ENCODE results near the gene GLRA2.

GLRA2 gene

GRCh38 chrX:14694611-14695010 lies 165.3 kb downstream of the GLRA2 start:
- H3K4me3 ChIP-seq (ENCODE audit: low read length), result no peak overlapping the region
- no peaks in the 10 kb centered on the region for H3K9me3 ChIP-seq (ENCODE audit: control insufficient read depth, insufficient read depth, low read length)
- no peaks in the 10 kb centered on the region for H3K36me3 ChIP-seq (ENCODE audit: control insufficient read depth, insufficient read depth, low read length)
- H3K27me3 ChIP-seq (ENCODE audit: control insufficient read depth, insufficient read depth, low read length), result no peaks in the 10 kb centered on the region
- DNase-seq (ENCODE audit: low read depth, low spot score), result no peak
- no peaks in the 10 kb centered on the region for H3K4me1 ChIP-seq (ENCODE audit: control insufficient read depth, insufficient read depth, low read length)
- no peak overlapping the region for H3K27ac ChIP-seq (ENCODE audit: low read length)
- WGBS (ENCODE audit: insufficient coverage, insufficient read length), result no CpG with 5 or more reads among the region's 2 CpGs

DNA sequence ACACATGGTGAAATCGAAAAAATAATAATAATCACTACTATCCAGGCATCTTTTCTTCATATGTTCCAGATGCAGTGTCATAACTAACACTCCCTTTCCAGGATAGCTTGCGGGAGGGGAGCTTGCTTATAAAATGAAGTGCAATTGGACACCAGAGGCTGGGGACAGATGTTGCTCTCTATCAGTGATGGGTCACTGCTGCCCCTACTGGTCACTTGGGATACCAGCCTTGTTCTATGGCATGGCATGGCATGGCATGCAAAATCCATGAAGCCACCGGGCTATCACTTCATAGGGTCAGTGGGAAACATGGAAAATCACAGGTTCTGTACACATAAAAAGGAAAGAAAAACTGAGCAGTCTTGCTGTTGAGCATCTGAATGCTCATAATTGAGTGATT lies 168.1 kb downstream of the GLRA2 start:
- no CpG with 5 or more reads among the region's 3 CpGs for WGBS (ENCODE audit: insufficient coverage, insufficient read length)
- no peaks in the 10 kb centered on the region for H3K27me3 ChIP-seq (ENCODE audit: control insufficient read depth, insufficient read depth, low read length)

GRCh38 chrX:14698790-14699189 lies 169.5 kb downstream of the GLRA2 start:
- DNase-seq (ENCODE audit: low read depth, low spot score), result no peak
- no peak overlapping the region for H3K27ac ChIP-seq (ENCODE audit: low read length)
- WGBS (ENCODE audit: insufficient coverage, insufficient read length), result no CpG with 5 or more reads among the region's 3 CpGs
- H3K9me3 ChIP-seq (ENCODE audit: control insufficient read depth, insufficient read depth, low read length), result no peaks in the 10 kb centered on the region
- H3K36me3 ChIP-seq (ENCODE audit: control insufficient read depth, insufficient read depth, low read length), result no peaks in the 10 kb centered on the region
- H3K27me3 ChIP-seq (ENCODE audit: control insufficient read depth, insufficient read depth, low read length), result no peaks in the 10 kb centered on the region
- H3K4me1 ChIP-seq (ENCODE audit: control insufficient read depth, insufficient read depth, low read length), result no peaks in the 10 kb centered on the region
- H3K4me3 ChIP-seq (ENCODE audit: low read length), result no peak overlapping the region

More for the DNA sequence above, 168.1 kb downstream of the GLRA2 start:
- no peaks in the 10 kb centered on the region for H3K9me3 ChIP-seq (ENCODE audit: control insufficient read depth, insufficient read depth, low read length)
- H3K4me1 ChIP-seq (ENCODE audit: control insufficient read depth, insufficient read depth, low read length), result no peaks in the 10 kb centered on the region
- no peaks in the 10 kb centered on the region for H3K36me3 ChIP-seq (ENCODE audit: control insufficient read depth, insufficient read depth, low read length)
- H3K4me3 ChIP-seq (ENCODE audit: low read length), result no peak overlapping the region
- peak; percentile 18 for DNase-seq (ENCODE audit: low read depth, low spot score)
- H3K27ac ChIP-seq (ENCODE audit: low read length), result no peak overlapping the region

DNA sequence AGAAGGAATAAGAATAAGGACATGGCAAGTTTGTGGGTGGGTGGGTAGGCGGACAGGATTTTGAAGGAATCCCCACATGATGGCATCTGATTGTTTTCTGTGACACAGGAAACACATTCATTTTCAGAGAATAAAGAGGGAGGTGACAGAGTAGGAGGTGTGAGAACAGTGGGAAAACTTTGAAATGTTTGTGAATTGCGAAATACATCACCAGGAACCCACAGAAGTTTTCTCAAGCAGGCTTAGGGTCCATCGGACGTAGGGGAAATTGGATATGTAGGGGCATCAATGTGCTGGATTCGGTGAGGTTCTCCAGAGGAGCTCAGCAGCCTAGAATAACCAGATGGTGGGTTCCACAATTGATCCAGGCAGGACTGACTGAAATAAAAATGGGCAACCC lies 171.6 kb downstream of the GLRA2 start:
- DNase-seq (ENCODE audit: low read depth, low spot score), result no peak
- H3K4me3 ChIP-seq (ENCODE audit: low read length), result no peak overlapping the region
- WGBS (ENCODE audit: insufficient coverage, insufficient read length), result no CpG with 5 or more reads among the region's 5 CpGs
- no peaks in the 10 kb centered on the region for H3K36me3 ChIP-seq (ENCODE audit: control insufficient read depth, insufficient read depth, low read length)
- H3K9me3 ChIP-seq (ENCODE audit: control insufficient read depth, insufficient read depth, low read length), result no peaks in the 10 kb centered on the region
- H3K4me1 ChIP-seq (ENCODE audit: control insufficient read depth, insufficient read depth, low read length), result no peaks in the 10 kb centered on the region
- H3K27me3 ChIP-seq (ENCODE audit: control insufficient read depth, insufficient read depth, low read length), result no peaks in the 10 kb centered on the region
- no peak overlapping the region for H3K27ac ChIP-seq (ENCODE audit: low read length)

DNA sequence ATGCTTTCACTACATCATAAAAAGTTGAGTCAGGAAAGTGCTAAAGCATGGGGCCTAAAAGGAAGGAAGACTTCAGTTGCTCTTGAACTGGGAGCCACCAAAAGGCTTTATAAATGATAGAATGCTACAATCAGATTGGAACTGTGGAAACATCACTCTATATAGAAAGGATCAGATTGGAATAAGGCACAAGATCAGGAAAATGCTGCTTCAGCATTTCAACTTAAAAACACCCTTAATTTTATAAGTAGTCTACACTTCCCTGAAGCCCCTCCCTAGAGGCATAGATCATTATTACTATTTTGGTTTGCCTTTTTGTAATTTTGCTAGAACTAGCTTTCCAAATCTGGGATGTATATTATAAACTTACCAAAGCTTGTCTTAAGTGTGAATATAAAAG lies 172.8 kb downstream of the GLRA2 start:
- no peaks in the 10 kb centered on the region for H3K36me3 ChIP-seq (ENCODE audit: control insufficient read depth, insufficient read depth, low read length)
- no peak for DNase-seq (ENCODE audit: low read depth, low spot score)

DNA sequence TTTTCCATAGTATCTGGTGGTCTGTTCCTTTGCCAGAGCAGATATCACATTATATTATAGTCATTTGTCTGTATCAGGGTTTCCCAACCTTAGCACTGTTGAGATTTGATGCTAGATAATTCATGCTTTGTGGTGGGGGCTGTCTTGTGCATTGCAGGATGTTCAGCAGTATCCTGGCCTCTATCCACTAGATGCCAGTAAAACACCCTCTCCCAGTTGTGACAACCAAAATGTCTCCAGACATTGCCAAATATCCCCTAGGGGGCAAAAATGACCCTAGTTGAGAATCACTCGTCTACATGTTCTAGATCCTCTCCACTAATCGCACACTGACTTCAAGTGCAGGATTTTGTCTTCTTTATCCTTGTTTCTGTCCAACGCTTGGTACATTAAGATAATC lies 182.8 kb downstream of the GLRA2 start:
- Histone ChIP-seq H3K36me3 (ENCODE audit: control insufficient read depth, insufficient read depth, low read length) (no peaks in the 10 kb centered on the region), H3K9me3 (ENCODE audit: control insufficient read depth, insufficient read depth, low read length) (no peaks in the 10 kb centered on the region), H3K27me3 (ENCODE audit: control insufficient read depth, insufficient read depth, low read length) (no peaks in the 10 kb centered on the region), H3K4me3 (ENCODE audit: low read length) (no peak overlapping the region), H3K27ac (ENCODE audit: low read length) (no peak overlapping the region), H3K4me1 (ENCODE audit: control insufficient read depth, insufficient read depth, low read length) (no peaks in the 10 kb centered on the region)
- WGBS (ENCODE audit: insufficient coverage, insufficient read length), result no CpG with 5 or more reads among the region's 3 CpGs
- no peak for DNase-seq (ENCODE audit: low read depth, low spot score)

More for the DNA sequence above, 172.8 kb downstream of the GLRA2 start:
- H3K27ac ChIP-seq (ENCODE audit: low read length), result no peak overlapping the region
- H3K4me3 ChIP-seq (ENCODE audit: low read length), result no peak overlapping the region
- H3K4me1 ChIP-seq (ENCODE audit: control insufficient read depth, insufficient read depth, low read length), result no peaks in the 10 kb centered on the region
- no peaks in the 10 kb centered on the region for H3K27me3 ChIP-seq (ENCODE audit: control insufficient read depth, insufficient read depth, low read length)
- H3K9me3 ChIP-seq (ENCODE audit: control insufficient read depth, insufficient read depth, low read length), result no peaks in the 10 kb centered on the region

- no peaks in the 10 kb centered on the region for H3K4me1 ChIP-seq (ENCODE audit: control insufficient read depth, insufficient read depth, low read length)
- DNase-seq (ENCODE audit: low read depth, low spot score), result no peak
- H3K27ac ChIP-seq (ENCODE audit: low read length), result no peak overlapping the region
- no peaks in the 10 kb centered on the region for H3K27me3 ChIP-seq (ENCODE audit: control insufficient read depth, insufficient read depth, low read length)
- WGBS (ENCODE audit: insufficient coverage, insufficient read length), result no CpG with 5 or more reads among the region's 3 CpGs
- H3K4me3 ChIP-seq (ENCODE audit: low read length), result no peak overlapping the region
- H3K9me3 ChIP-seq (ENCODE audit: control insufficient read depth, insufficient read depth, low read length), result no peaks in the 10 kb centered on the region
- H3K36me3 ChIP-seq (ENCODE audit: control insufficient read depth, insufficient read depth, low read length), result no peaks in the 10 kb centered on the region
Measured at GRCh38 chrX:14717949-14718348, 188.6 kb downstream of the GLRA2 start.

DNA sequence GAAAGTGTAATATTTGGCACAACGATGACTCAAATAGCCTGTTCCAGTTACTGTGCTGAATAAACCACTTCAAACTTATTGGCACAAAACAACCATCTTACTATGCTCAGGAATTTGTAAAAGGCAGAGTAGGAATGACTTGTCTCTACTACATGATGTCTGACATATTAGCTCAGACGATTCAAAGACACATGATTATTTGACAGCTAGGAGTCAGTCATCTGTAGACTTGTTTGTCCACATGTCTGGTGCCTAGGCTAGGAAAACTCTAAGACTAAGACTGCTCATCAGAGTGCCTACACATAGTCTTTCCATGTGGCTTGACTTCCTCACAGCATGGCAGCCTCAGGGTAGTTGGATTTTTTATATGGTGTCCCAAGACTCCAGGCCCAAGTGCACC lies 189.1 kb downstream of the GLRA2 start:
- Histone ChIP-seq H3K9me3 (ENCODE audit: control insufficient read depth, insufficient read depth, low read length) (no peaks in the 10 kb centered on the region), H3K4me3 (ENCODE audit: low read length) (no peak overlapping the region), H3K27ac (ENCODE audit: low read length) (no peak overlapping the region), H3K27me3 (ENCODE audit: control insufficient read depth, insufficient read depth, low read length) (no peaks in the 10 kb centered on the region), H3K36me3 (ENCODE audit: control insufficient read depth, insufficient read depth, low read length) (no peaks in the 10 kb centered on the region), H3K4me1 (ENCODE audit: control insufficient read depth, insufficient read depth, low read length) (no peaks in the 10 kb centered on the region)
- no peak for DNase-seq (ENCODE audit: low read depth, low spot score)
- WGBS (ENCODE audit: insufficient coverage, insufficient read length), result no CpG with 5 or more reads among the region's 2 CpGs

- Histone ChIP-seq H3K4me1 (ENCODE audit: control insufficient read depth, insufficient read depth, low read length) (no peaks in the 10 kb centered on the region), H3K36me3 (ENCODE audit: control insufficient read depth, insufficient read depth, low read length) (no peaks in the 10 kb centered on the region), H3K4me3 (ENCODE audit: low read length) (no peak overlapping the region), H3K9me3 (ENCODE audit: control insufficient read depth, insufficient read depth, low read length) (no peaks in the 10 kb centered on the region), H3K27ac (ENCODE audit: low read length) (no peak overlapping the region), H3K27me3 (ENCODE audit: control insufficient read depth, insufficient read depth, low read length) (no peaks in the 10 kb centered on the region)
- WGBS (ENCODE audit: insufficient coverage, insufficient read length), result no CpG with 5 or more reads among the region's 1 CpG
- DNase-seq (ENCODE audit: low read depth, low spot score), result no peak
Measured at GRCh38 chrX:14729058-14729457, 199.7 kb downstream of the GLRA2 start.

- DNase-seq (ENCODE audit: low read depth, low spot score), result no peak
- Histone ChIP-seq H3K27me3 (ENCODE audit: control insufficient read depth, insufficient read depth, low read length) (no peaks in the 10 kb centered on the region), H3K4me1 (ENCODE audit: control insufficient read depth, insufficient read depth, low read length) (no peaks in the 10 kb centered on the region), H3K36me3 (ENCODE audit: control insufficient read depth, insufficient read depth, low read length) (no peaks in the 10 kb centered on the region), H3K4me3 (ENCODE audit: low read length) (no peak overlapping the region), H3K27ac (ENCODE audit: low read length) (no peak overlapping the region), H3K9me3 (ENCODE audit: control insufficient read depth, insufficient read depth, low read length) (no peaks in the 10 kb centered on the region)
- WGBS (ENCODE audit: insufficient coverage, insufficient read length), result 100% methylated on average over 1 of the region's 4 CpGs
Measured at GRCh38 chrX:14738643-14739042, 209.3 kb downstream of the GLRA2 start.

- H3K9me3 ChIP-seq (ENCODE audit: control insufficient read depth, insufficient read depth, low read length), result no peaks in the 10 kb centered on the region
- WGBS (ENCODE audit: insufficient coverage, insufficient read length), result no CpG with 5 or more reads among the region's 4 CpGs
- H3K4me1 ChIP-seq (ENCODE audit: control insufficient read depth, insufficient read depth, low read length), result no peaks in the 10 kb centered on the region
- H3K27ac ChIP-seq (ENCODE audit: low read length), result no peak overlapping the region
- H3K36me3 ChIP-seq (ENCODE audit: control insufficient read depth, insufficient read depth, low read length), result no peaks in the 10 kb centered on the region
- DNase-seq (ENCODE audit: low read depth, low spot score), result no peak
- no peaks in the 10 kb centered on the region for H3K27me3 ChIP-seq (ENCODE audit: control insufficient read depth, insufficient read depth, low read length)
- H3K4me3 ChIP-seq (ENCODE audit: low read length), result no peak overlapping the region
Measured at GRCh38 chrX:14753441-14753840, 224.1 kb downstream of the GLRA2 start.
